ENCODE measurements around the gene GMPR. TPM values are rescaled to one million over a fixed set of nuclear protein-coding genes. Genes with fewer than 3 reads are reported as not detected.

The GMPR gene
- total RNA-seq, 2 donors from 2014 or later: 17.0 to 62.1 TPM

DNA sequence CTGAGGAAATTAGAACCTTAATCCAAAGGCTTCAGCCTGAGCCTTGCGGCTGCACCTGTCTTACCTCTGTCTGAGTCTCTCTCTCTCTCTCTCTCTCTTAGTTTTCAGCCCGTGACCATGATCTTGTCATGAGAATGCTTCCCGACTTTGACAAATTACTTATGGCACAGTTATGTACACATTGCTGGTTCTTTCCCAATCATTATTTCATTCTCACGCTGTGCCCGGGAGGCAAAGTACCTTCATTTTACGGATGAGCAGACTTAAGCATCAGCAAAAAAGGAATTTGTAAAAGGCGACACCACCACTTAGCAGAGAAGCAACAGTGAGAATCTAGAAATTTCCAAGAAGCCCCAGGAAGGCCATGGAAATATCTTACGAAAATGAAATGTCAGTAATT, 54.6 kb downstream of the GMPR start:
- TF ChIP-seq, protein P1, sequence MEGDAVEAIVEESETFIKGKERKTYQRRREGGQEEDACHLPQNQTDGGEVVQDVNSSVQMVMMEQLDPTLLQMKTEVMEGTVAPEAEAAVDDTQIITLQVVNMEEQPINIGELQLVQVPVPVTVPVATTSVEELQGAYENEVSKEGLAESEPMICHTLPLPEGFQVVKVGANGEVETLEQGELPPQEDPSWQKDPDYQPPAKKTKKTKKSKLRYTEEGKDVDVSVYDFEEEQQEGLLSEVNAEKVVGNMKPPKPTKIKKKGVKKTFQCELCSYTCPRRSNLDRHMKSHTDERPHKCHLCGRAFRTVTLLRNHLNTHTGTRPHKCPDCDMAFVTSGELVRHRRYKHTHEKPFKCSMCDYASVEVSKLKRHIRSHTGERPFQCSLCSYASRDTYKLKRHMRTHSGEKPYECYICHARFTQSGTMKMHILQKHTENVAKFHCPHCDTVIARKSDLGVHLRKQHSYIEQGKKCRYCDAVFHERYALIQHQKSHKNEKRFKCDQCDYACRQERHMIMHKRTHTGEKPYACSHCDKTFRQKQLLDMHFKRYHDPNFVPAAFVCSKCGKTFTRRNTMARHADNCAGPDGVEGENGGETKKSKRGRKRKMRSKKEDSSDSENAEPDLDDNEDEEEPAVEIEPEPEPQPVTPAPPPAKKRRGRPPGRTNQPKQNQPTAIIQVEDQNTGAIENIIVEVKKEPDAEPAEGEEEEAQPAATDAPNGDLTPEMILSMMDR (IDR thresholded peaks at IDR 0.05): no peak
- Histone ChIP-seq H3K9me3 (no peaks in the 10 kb centered on the region), H3K27ac (no peak overlapping the region), H3K27me3 (replicated peaks; ENCODE audit: insufficient read depth) (no peaks in the 10 kb centered on the region), H3K4me3 (no peak overlapping the region), H3K36me3 (peaks cover 2% of the 10 kb centered on the region), H3K4me1 (ENCODE audit: control insufficient read depth in 1 of 2, low read depth in 2 of 2) (no peaks in the 10 kb centered on the region)
- DNase-seq (ENCODE audit: low spot score) (no peak), ATAC-seq (ENCODE audit: insufficient number of reproducible peaks, low FRiP score, low read depth) (no peak)

GRCh38 chr6:16294371-16294770, 56.0 kb downstream of the GMPR start:
- Histone ChIP-seq H3K9me3 (no peaks in the 10 kb centered on the region), H3K4me3 (no peak overlapping the region), H3K4me1 (ENCODE audit: control insufficient read depth in 1 of 2, low read depth in 2 of 2) (no peaks in the 10 kb centered on the region), H3K27ac (no peak overlapping the region), H3K36me3 (peaks cover 2% of the 10 kb centered on the region), H3K27me3 (replicated peaks; ENCODE audit: insufficient read depth) (no peaks in the 10 kb centered on the region)
- DNase-seq (ENCODE audit: low spot score) (no peak), ATAC-seq (ENCODE audit: insufficient number of reproducible peaks, low FRiP score, low read depth) (no peak)
- TF ChIP-seq, protein P1 (IDR thresholded peaks at IDR 0.05): no peak

DNA sequence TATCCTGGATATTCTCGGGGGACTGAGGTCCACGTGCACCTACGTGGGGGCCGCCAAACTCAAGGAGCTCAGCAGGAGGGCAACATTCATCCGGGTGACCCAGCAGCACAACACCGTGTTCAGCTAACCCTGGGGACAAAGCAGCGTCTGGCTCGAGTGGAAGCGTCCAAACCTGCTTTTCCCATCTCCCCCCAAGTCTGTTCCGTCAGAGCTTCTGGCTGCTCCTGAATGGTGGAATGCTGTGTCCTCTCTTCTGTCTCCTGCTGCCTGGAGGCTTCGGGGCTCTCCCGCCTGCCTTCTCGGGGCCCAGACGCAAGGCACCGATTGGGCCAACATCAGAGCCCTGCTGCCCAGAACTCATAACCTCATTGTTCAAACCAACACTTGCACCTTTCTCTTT, 56.7 kb downstream of the GMPR start:
- ATAC-seq (ENCODE audit: insufficient number of reproducible peaks, low FRiP score, low read depth) (no peak), DNase-seq (ENCODE audit: low spot score) (no peak)
- H3K36me3 ChIP-seq: no peaks in the 10 kb centered on the region
- no peaks in the 10 kb centered on the region for H3K27me3 ChIP-seq (replicated peaks; ENCODE audit: insufficient read depth)
- H3K9me3 ChIP-seq: no peaks in the 10 kb centered on the region
- H3K27ac ChIP-seq: no peak overlapping the region
- TF ChIP-seq, protein P1 (IDR thresholded peaks at IDR 0.05): no peak
- H3K4me1 ChIP-seq (ENCODE audit: control insufficient read depth in 1 of 2, low read depth in 2 of 2): no peaks in the 10 kb centered on the region
- H3K4me3 ChIP-seq: no peak overlapping the region

GRCh38 chr6:16295471-16295870, 57.1 kb downstream of the GMPR start:
- ATAC-seq (ENCODE audit: insufficient number of reproducible peaks, low FRiP score, low read depth) (no peak), DNase-seq (ENCODE audit: low spot score) (no peak)
- no peaks in the 10 kb centered on the region for H3K4me1 ChIP-seq (ENCODE audit: control insufficient read depth in 1 of 2, low read depth in 2 of 2)
- H3K9me3 ChIP-seq: no peaks in the 10 kb centered on the region
- no peaks in the 10 kb centered on the region for H3K36me3 ChIP-seq
- H3K27me3 ChIP-seq (replicated peaks; ENCODE audit: insufficient read depth): no peaks in the 10 kb centered on the region
- TF ChIP-seq, protein P1 (IDR thresholded peaks at IDR 0.05): no peak
- H3K27ac ChIP-seq: no peak overlapping the region
- H3K4me3 ChIP-seq: no peak overlapping the region

DNA sequence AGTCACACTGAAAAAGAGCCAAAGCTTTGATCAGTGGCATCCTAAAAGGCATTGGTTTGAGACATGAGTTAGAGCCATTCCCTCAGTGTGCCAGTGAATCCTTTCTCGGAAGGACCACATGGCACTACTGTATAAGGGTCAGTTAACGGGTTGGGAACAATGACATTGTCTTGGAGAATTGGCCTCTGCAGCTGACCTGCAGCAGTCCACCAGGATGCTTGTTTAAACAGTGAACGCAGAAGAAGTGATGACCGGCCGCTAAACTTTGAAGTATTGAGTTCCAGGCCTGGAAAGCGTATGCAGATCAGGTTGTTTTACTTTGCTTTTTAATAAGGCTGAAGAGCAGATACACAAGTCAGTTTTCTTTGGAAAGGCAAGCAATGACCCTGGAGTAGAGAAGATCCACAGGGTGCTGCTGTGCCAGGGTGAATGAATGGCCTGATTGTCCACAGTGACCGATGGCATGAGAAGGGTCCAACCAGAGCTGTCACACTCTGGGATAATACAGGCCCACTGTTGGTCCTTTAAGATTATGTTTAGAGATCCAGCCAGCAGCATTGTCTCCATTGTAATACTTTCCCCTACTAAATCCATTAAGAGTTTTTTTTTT, 57.8 kb downstream of the GMPR start:
- H3K27ac ChIP-seq: no peak overlapping the region
- H3K4me3 ChIP-seq: no peak overlapping the region
- DNase-seq (ENCODE audit: low spot score) (no peak), ATAC-seq (ENCODE audit: insufficient number of reproducible peaks, low FRiP score, low read depth) (no peak)
- no peaks in the 10 kb centered on the region for H3K4me1 ChIP-seq (ENCODE audit: control insufficient read depth in 1 of 2, low read depth in 2 of 2)
- TF ChIP-seq, protein P1 (IDR thresholded peaks at IDR 0.05): no peak
- no peaks in the 10 kb centered on the region for H3K27me3 ChIP-seq (replicated peaks; ENCODE audit: insufficient read depth)
- no peaks in the 10 kb centered on the region for H3K36me3 ChIP-seq
- no peaks in the 10 kb centered on the region for H3K9me3 ChIP-seq

Data from thoracic aorta (tissue), 2 donors.